Endothelial cell of umbilical vein (primary cell): ENCODE results near the gene TRAPPC13. TPM values are rescaled to one million over a fixed set of nuclear protein-coding genes. Genes with fewer than 3 reads are reported as not detected.
"Not testable (repeated sequence)": the region's sequence is repeated elsewhere in the genome, so short reads cannot be mapped to it uniquely, and the experiment has no call there.

Source experiments
- BruUV-seq: library from RNA; stranded (reverse); fragments of 400-500 nt; replicated peaks from 2 replicates; lab custom pipeline; 2021; lab: Mats Ljungman, UMichigan
- CTCF ChIA-PET: fragments of 300-600, 350-600 bp; sonication (Branson Sonifier 250); formaldehyde crosslinking; loops from one replicate; lab custom pipeline; 2021; ENCODE audit warnings: antibody characterized with exemption, inconsistent platforms; lab: Charles Lee
- POLR2A ChIA-PET: fragments of 300-600, 350-600 bp; sonication (Branson Sonifier 250); formaldehyde crosslinking; loops from one replicate; lab custom pipeline; 2021; ENCODE audit warnings: antibody characterized with exemption, inconsistent platforms; lab: Charles Lee
- DNase-seq: peaks from one replicate; pipeline ENCODE4 v3.0.0-alpha.2; 2011; ENCODE audit warnings: low read depth, low spot score
- FAIRE-seq: peaks from 2 replicates; lab custom pipeline; 2011; peaks lifted over from hg19 to GRCh38; lab: Jason Lieb, UNC
- H2AFZ ChIP-seq: 2 replicates; pipeline ENCODE4 v1.6.0; 2012; ENCODE audit warnings: low read depth, low read length, control low read depth, inconsistent platforms
- H3K27ac ChIP-seq: 2 replicates; pipeline ENCODE4 v1.5.1; 2011; ENCODE audit warnings: low read depth, mild to moderate bottlenecking, control low read depth, low read length, moderate library complexity; ENCODE audit not compliant: insufficient read depth
- H3K27me3 ChIP-seq, 2 experiments: 2 replicates each; pipeline versions ENCODE4 v1.6.0 to v1.6.1; 2011; ENCODE audit warnings: low read length in 2 of 2, mixed read lengths in 1 of 2; ENCODE audit not compliant: control insufficient read depth in 2 of 2, insufficient read depth in 2 of 2
- H3K36me3 ChIP-seq, 2 experiments: 2 replicates in 1 of 2; 3 replicates in 1 of 2; pipeline ENCODE4 v1.5.1; 2011; ENCODE audit warnings: low read length in 2 of 2, mild to moderate bottlenecking in 1 of 2, moderate library complexity in 1 of 2; ENCODE audit not compliant: control insufficient read depth in 2 of 2, insufficient read depth in 2 of 2; ENCODE audit errors: extremely low read depth in 1 of 2
- H3K4me1 ChIP-seq: 3 replicates; pipeline ENCODE4 v1.5.1; 2011; ENCODE audit warnings: mild to moderate bottlenecking, low read length; ENCODE audit not compliant: control insufficient read depth, insufficient read depth; ENCODE audit errors: extremely low read depth
- H3K4me2 ChIP-seq: 2 replicates; pipeline ENCODE4 v1.6.1; 2011; ENCODE audit warnings: low read length, control low read depth, mixed read lengths; ENCODE audit not compliant: insufficient read depth
- H3K4me3 ChIP-seq, 3 experiments: fragments of 200-600 bp in 1 of 3; sonication (generic), shearing (Covaris generic) in 1 of 3; replicated peaks in 1 of 3; 2 replicates each; pipeline ENCODE4 v1.5.1; 2011 to 2016; ENCODE audit warnings: control low read depth in 3 of 3, low read length in 3 of 3, mild to moderate bottlenecking in 2 of 3, inconsistent platforms in 1 of 3, low read depth in 1 of 3, moderate library complexity in 1 of 3; ENCODE audit not compliant: insufficient read depth in 1 of 3
- H3K79me2 ChIP-seq: 2 replicates; pipeline ENCODE4 v1.6.0; 2012; ENCODE audit warnings: low read length, inconsistent platforms; ENCODE audit not compliant: control insufficient read depth, insufficient read depth
- H3K9ac ChIP-seq: replicated peaks from 2 replicates; pipeline ENCODE3; 2011; ENCODE audit warnings: low read length, control low read depth; ENCODE audit not compliant: insufficient read depth; ENCODE audit errors: extremely low read depth
- H3K9me1 ChIP-seq: replicated peaks from 3 replicates; pipeline ENCODE4 v1.6.0; 2011; ENCODE audit warnings: mild to moderate bottlenecking, low read length; ENCODE audit not compliant: control insufficient read depth, insufficient read depth; ENCODE audit errors: extremely low read depth
- H3K9me3 ChIP-seq: replicated peaks from 2 replicates; pipeline ENCODE4 v1.5.1; 2012; ENCODE audit warnings: low read length, inconsistent platforms; ENCODE audit not compliant: control insufficient read depth, insufficient read depth
- H4K20me1 ChIP-seq: replicated peaks from 2 replicates; pipeline ENCODE3; 2011; ENCODE audit warnings: mild to moderate bottlenecking, low read length; ENCODE audit not compliant: control insufficient read depth, insufficient read depth; ENCODE audit errors: extremely low read depth
- EZH2 ChIP-seq: IDR thresholded peaks from 2 replicates; pipeline ENCODE4 v1.6.1; 2012; ENCODE audit warnings: borderline replicate concordance, low read depth, mild to moderate bottlenecking, moderate library complexity, low read length, inconsistent platforms; ENCODE audit not compliant: severe bottlenecking
- FOS ChIP-seq: IDR thresholded peaks from 2 replicates; pipeline ENCODE4 v1.6.1; 2011; ENCODE audit warnings: mild to moderate bottlenecking, low read length, moderate library complexity, borderline replicate concordance; ENCODE audit not compliant: insufficient read depth
- GATA2 ChIP-seq: IDR thresholded peaks from 2 replicates; pipeline ENCODE4 v1.7.0; 2011; ENCODE audit warnings: low read depth, mild to moderate bottlenecking, moderate library complexity, mixed read lengths, low read length; ENCODE audit not compliant: insufficient read length, insufficient read depth
- JUN ChIP-seq: IDR thresholded peaks from 2 replicates; pipeline ENCODE4 v1.6.1; 2011; ENCODE audit warnings: borderline replicate concordance, low read depth; ENCODE audit not compliant: insufficient read length, insufficient read depth
- POLR2A ChIP-seq: IDR thresholded peaks from 2 replicates; pipeline ENCODE4 v1.6.1; 2012; ENCODE audit warnings: low read depth, mild to moderate bottlenecking, control low read depth, low read length
- POLR2AphosphoS5 ChIP-seq: IDR thresholded peaks from 2 replicates; pipeline ENCODE4 v1.6.1; 2012; ENCODE audit warnings: low read depth, mild to moderate bottlenecking, control low read depth, low read length, moderate library complexity; ENCODE audit not compliant: insufficient read depth
- dilution Hi-C: fragments of 300-500 bp; cut with MboI; formaldehyde crosslinking; loops from one replicate; pipeline ENCODE4 v1.15.0; 2019; ENCODE audit warnings: low sequenced_read_pairs; ENCODE audit not compliant: extremely low pct_ligation_motif_present
- intact Hi-C: fragments of 100-400 bp; cut with micrococcal nuclease; formaldehyde crosslinking; loops from one replicate; pipeline ENCODE4 v1.10.0; 2022
- polyA plus RNA-seq, 4 experiments: library from polyadenylated mRNA; depleted of rRNA in 3 of 4; stranded (reverse) in 3 of 4; unstranded in 1 of 4; fragments of >200 nt; gene quantifications; 2 replicates each; pipeline versions ENCODE4 v1.2.1 to v1.2.3, GENCODE V29; 2011 to 2012; ENCODE audit warnings: missing spikeins in 1 of 4
- total RNA-seq: library from RNA; stranded (reverse); gene quantifications from 2 replicates; pipeline ENCODE4 v1.2.3, GENCODE V29; 2021
- TF ChIP-seq, protein P1 (sequence below), 2 donors: IDR thresholded peaks; 1 replicate in 1 of 2; 2 replicates in 1 of 2; pipeline ENCODE4 v1.5.1; 2011; ENCODE audit warnings: low read length in 2 of 2, mild to moderate bottlenecking in 2 of 2, moderate library complexity in 2 of 2, control low read depth in 1 of 2, inconsistent platforms in 1 of 2, low read depth in 1 of 2; ENCODE audit not compliant: insufficient read depth in 1 of 2; ENCODE audit errors: extremely low read depth in 1 of 2

The TRAPPC13 gene
- total and polyA plus RNA-seq, 2 donors (not counting 3 experiments of a cell fraction or from before 2014, with no cell fraction given) = 7.7 to 24.0 TPM

DNA sequence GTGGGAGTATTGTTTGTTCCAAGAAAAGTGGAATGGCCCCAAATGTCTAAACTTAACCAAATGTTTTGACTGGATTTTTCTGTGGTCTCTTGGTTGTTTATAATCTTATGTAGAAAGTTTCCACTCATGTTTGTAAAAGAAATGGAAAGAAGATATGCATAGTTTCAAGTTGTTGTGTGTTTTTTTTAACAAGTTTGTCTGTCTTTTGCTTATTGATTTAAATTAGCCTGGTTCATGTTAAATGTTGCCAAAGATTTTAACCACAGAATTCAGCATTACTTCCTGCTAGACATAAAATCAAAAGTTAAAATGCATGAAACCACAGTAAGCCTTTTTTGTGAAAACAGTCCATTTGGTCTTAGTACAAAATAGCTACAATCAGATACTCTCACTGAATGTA is 47.7 kb upstream of the TRAPPC13 start:
- intact Hi-C loops = no loop called here
- Histone ChIP-seq H3K79me2 (peaks cover 5% of the 10 kb centered on the region), H3K27ac (no peak overlapping the region), H4K20me1 (no peaks in the 10 kb centered on the region), H2AFZ (no peak overlapping the region), H3K4me2 (no peak overlapping the region), H3K9ac (no peak overlapping the region), H3K9me3 (no peaks in the 10 kb centered on the region), H3K4me1 (no peaks in the 10 kb centered on the region), H3K4me3 (no peak overlapping the region), H3K9me1 (no peaks in the 10 kb centered on the region), H3K36me3 (peaks cover 7 to 10% of the 10 kb centered on the region in 2 experiments), H3K27me3 (no peaks in the 10 kb centered on the region)
- no peak for FAIRE-seq
- no peak for DNase-seq
- BruUV-seq = no TSS peak
- dilution Hi-C loops = no loop called here
- ChIA-PET CTCF (no interaction called here), POLR2A (no interaction called here)
- TF ChIP-seq, protein P1, sequence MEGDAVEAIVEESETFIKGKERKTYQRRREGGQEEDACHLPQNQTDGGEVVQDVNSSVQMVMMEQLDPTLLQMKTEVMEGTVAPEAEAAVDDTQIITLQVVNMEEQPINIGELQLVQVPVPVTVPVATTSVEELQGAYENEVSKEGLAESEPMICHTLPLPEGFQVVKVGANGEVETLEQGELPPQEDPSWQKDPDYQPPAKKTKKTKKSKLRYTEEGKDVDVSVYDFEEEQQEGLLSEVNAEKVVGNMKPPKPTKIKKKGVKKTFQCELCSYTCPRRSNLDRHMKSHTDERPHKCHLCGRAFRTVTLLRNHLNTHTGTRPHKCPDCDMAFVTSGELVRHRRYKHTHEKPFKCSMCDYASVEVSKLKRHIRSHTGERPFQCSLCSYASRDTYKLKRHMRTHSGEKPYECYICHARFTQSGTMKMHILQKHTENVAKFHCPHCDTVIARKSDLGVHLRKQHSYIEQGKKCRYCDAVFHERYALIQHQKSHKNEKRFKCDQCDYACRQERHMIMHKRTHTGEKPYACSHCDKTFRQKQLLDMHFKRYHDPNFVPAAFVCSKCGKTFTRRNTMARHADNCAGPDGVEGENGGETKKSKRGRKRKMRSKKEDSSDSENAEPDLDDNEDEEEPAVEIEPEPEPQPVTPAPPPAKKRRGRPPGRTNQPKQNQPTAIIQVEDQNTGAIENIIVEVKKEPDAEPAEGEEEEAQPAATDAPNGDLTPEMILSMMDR (IDR thresholded peaks at IDR 0.05; ENCODE audit: extremely low read depth in 1 of 2, insufficient read depth in 1 of 2, low read depth in 1 of 2, low read length in 2 of 2) = no peak
- TF ChIP-seq POLR2A (no peak), EZH2 (no peak), POLR2AphosphoS5 (no peak)

DNA sequence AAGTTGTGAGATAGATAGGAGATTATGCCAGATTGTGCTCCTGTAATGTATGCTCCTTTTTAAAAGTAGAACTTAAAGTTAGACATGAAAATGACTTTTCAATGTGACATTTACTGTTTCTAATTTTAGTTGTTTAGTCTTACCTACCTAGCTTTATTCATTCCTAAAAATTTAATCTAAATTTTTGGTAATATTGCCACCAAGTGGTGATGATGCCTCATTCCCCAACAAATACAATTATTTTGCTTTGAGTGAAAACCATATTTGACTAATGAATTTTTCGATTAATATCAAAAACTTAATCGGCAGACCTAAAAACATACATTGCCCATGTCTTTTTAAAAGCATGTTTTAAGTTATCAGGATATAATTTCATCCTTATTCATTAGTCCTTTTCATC is 36.1 kb upstream of the TRAPPC13 start:
- H3K36me3 ChIP-seq = peaks cover 4 to 15% of the 10 kb centered on the region in 2 experiments
- CTCF ChIA-PET = interaction anchor here (0.6 to 4.0 kb wide), 5 partner anchors 23 to 1441 kb away, joined by 3 to 22 read pairs (median 3); no protein-coding TSS in a partner anchor

DNA sequence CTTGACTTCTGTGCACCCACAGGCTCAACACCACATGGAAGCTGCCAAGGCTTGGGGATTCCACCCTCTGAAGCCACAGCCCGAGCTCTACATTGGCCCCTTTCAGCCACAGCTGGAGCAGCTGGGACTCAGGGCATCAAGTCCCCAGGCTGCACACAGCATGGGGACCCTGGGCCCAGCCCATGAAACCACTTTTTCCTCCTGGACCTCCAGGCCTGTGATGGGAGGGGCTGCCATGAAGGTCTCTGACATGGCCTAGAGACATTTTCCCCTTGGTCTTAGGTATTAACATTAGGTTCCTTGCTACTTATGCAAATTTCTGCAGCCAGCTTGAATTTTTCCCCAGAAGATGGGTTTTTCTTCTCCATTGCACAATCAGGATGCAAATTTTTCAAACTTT is 23.1 kb upstream of the TRAPPC13 start:
- H3K9me3 ChIP-seq, CTCF ChIA-PET, intact Hi-C loops, DNase-seq, H3K27me3 ChIP-seq, FAIRE-seq, H3K4me3 ChIP-seq, H2AFZ ChIP-seq, dilution Hi-C loops, H4K20me1 ChIP-seq, H3K36me3 ChIP-seq, H3K9me1 ChIP-seq, H3K9ac ChIP-seq, POLR2A ChIA-PET, H3K4me2 ChIP-seq, H3K27ac ChIP-seq, H3K4me1 ChIP-seq, BruUV-seq, H3K79me2 ChIP-seq: not testable (repeated sequence)

More for the DNA sequence above, 36.1 kb upstream of the TRAPPC13 start:
- Histone ChIP-seq H3K27me3 (no peaks in the 10 kb centered on the region), H3K4me1 (peaks cover 7% of the 10 kb centered on the region), H3K4me3 (no peak overlapping the region), H3K9me3 (no peaks in the 10 kb centered on the region), H3K27ac (no peak overlapping the region), H2AFZ (no peak overlapping the region), H3K79me2 (no peaks in the 10 kb centered on the region), H3K9ac (no peak overlapping the region), H3K4me2 (no peak overlapping the region), H4K20me1 (no peaks in the 10 kb centered on the region), H3K9me1 (no peaks in the 10 kb centered on the region)
- dilution Hi-C loops = no loop called here
- DNase-seq (no peak), FAIRE-seq (peak; percentile 44)
- TF ChIP-seq EZH2 (no peak), FOS (no peak), JUN (no peak), GATA2 (no peak), POLR2AphosphoS5 (no peak)
- POLR2A ChIA-PET = no interaction called here
- intact Hi-C loops = no loop called here
- BruUV-seq = no TSS peak
